SK-N-MC (cell line): ENCODE measurements around the gene ST8SIA6.

Experiments
- EZH2 ChIP-seq: fragments of 200-600 bp; sonication (generic); IDR thresholded peaks from one replicate; pipeline ENCODE4 v1.6.1; 2017; ENCODE audit warnings: antibody characterized with exemption
- POLR2AphosphoS5 ChIP-seq: IDR thresholded peaks from 2 replicates; pipeline ENCODE4 v1.6.1; 2012; ENCODE audit warnings: mild to moderate bottlenecking, low read depth, low read length, borderline replicate concordance

DNA sequence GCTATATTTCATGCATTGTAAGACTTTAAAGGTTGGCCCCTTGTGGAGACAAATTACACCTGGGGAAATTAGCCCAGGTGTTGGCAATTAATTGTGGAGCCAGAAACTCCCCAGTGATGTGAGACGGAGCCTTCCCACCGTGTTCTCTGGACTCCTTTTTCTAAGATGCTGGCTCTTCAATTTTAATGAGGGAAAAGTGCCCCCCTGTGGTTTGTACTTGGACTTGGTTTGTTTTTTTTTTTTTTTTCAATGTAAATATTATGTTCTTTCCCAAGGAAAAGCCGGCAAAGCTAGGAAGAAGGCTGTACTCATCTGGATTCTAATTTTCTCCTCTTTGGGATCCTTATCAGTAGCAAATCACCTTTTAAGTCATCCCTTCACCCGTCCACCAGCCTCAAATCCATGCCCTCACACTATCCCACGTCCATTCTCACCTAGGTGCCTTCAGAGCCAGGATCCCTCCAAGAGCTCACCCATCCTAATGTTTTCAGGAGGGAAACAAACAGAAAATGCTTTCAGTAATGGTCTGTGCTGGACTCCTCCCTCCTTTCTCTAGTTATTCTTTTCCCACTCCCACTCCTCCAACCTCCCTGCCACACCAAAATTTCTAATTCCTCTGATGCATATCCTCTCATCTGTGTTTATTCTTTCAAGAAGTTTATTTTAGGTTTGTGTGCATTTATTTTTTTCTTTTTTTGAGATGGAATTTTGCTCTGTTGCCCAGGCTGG is 20.4 kb upstream of the ST8SIA6 start:
- no peak for TF ChIP-seq POLR2AphosphoS5
- TF ChIP-seq EZH2, result no peak
